Kidney glomerular epithelial cell (primary cell): Measurements from ENCODE around the gene RBM8A.
"Not testable (repeated sequence)": the region's sequence is repeated elsewhere in the genome, so short reads cannot be mapped to it uniquely, and the experiment has no call there.

ENCODE experiments used
- DNase-seq: peaks from one replicate; lab custom pipeline; 2025; lab: John Stamatoyannopoulos, UW

The RBM8A gene

GRCh38 chr1:145956361-145956760 is 29.1 kb upstream of the RBM8A start:
- DNase-seq: no peak

DNA sequence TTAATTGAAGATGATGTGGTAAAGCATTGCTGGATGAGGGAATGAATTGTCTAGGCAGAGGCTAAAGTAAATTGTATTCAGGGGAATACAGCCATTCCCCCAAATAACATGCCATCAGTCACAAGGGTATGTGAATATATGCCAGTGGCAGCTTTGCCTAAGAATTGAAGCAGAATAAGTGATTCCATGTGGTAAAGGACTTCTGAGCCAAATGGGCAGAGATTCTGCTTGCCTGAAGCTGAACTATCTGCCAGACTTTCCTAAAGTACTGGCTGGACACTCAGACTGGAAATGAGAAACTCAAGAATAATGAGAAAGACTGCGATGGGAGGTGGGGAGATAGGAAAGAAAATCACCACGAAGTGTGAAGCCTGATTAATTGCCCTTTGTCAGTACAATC is 28.2 kb upstream of the RBM8A start:
- DNase-seq: no peak

GRCh38 chr1:145953861-145954260 is 26.6 kb upstream of the RBM8A start:
- no peak for DNase-seq

GRCh38 chr1:145952903-145953302 is 25.6 kb upstream of the RBM8A start:
- no peak for DNase-seq

DNA sequence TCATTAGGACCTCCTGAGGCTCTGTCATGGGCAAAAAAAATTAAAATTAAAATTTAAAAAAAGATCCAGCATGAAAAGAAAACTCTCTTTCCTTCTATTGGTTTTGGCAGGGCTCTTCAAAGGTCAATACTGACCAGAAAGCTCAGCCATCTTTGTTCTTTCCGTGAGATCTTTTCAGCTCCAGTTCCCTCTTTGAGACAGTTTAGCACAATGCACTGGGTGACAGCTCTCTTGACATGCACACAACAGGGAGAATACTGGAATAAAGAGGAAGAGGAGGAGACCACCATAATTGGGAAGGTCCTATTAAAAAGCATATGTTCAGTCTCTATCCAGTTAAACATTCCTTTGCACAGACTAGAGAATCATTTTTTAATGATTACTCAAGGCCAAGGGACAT is 24.2 kb upstream of the RBM8A start:
- DNase-seq: no peak

DNA sequence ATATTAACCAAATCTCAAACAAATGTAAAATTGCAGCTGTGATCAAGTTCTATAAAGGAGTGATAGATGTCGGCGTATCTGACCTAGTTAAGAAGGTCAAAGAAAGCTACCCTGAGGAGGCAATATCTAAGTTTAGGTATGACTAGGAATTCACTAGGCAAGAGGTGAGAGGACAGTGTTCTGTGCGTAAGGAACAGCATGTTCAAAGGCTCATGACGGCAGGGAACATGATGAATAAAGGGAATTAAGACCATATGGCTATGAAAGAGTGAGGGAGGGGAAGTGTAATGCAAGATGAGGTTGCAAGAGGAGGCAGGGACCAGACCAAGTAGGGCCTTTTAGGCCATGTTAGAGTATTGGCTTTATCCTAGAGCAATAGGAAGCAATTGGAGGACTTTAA is 21.9 kb upstream of the RBM8A start:
- no peak for DNase-seq

DNA sequence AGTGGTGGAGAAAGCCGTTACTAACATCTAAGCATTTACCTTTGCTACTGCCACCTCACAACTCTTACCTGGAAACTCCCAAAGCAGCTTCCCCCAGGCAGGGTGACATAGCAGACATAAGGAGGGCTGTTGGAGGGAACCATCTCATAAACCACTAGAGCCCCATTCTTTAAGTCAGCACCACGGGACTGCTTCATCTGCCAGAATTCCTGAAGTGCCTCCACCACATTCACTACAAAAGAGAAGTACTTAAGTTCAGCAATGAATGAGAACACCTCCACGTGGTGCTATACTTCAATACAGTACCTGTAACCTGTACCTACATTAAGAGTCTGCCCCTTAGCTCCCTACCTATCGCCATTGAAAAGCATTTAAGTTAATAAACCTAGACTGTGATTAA is 20.3 kb upstream of the RBM8A start:
- DNase-seq: no peak

DNA sequence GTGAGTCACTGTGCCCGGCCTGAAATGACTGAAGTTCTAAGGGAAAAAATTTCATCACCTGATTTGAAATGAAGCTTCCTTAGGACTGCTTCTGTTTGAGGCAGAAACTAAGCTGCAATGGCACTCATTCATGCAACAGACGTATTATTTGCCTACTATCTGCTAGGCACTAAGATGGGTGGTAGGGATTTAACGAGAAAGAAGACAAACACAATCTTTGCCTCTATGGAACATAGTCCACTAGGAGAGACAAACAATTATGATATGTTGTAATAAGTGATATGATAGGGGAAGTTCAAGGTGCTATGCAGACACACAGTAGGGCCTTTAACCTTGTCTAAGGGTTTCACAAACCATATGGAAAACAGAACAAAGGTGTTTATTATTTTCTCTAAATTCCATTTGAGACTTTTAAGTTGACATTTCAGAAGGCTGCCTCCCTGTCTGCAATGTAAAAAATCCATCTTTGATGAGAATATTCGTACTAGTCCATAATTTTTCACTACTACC is 19.2 kb upstream of the RBM8A start:
- no peak for DNase-seq

DNA sequence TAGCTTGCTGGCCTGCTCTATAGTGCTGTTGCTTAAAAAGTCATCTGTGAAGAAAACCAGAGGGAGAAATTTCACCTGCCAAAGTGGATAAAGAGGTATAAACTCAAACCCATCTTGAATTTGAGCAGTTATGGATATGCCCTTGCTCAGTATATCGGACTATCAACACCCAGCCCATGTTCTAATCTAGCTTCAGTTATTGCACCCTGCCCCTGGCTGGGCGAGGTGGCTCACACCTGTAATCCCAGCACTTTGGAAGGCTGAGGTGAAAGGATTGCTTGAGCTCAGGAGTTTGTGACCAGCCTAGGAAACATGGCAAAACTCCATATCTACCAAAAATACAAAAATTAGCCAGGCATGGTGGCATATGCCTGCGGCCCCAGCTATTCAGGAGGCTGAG is 17.2 kb upstream of the RBM8A start:
- no peak for DNase-seq

- no peak for DNase-seq
These were observed 15.6 kb upstream of the RBM8A start for GRCh38 chr1:145942871-145943270.

DNA sequence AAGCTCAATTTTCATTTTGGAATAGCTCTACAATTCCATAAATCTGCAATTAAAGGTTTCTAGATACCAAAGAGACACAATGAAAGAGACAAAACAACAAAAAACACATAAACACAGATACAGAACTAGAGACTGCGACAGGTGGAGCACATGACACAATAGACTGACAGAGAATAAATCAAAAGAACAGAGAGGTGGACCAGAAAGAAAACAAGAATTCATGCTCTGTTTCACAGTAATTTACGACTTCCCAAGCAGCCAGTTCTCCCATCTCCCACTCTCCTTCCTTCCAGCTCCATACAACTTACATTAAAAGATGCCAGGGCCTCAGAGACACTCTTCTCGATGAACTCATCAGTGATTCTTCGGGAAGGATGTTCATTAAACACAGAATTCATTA is 15.1 kb upstream of the RBM8A start:
- DNase-seq: no peak

- DNase-seq: no peak
These were observed 10.2 kb upstream of the RBM8A start for GRCh38 chr1:145937436-145937835.

DNA sequence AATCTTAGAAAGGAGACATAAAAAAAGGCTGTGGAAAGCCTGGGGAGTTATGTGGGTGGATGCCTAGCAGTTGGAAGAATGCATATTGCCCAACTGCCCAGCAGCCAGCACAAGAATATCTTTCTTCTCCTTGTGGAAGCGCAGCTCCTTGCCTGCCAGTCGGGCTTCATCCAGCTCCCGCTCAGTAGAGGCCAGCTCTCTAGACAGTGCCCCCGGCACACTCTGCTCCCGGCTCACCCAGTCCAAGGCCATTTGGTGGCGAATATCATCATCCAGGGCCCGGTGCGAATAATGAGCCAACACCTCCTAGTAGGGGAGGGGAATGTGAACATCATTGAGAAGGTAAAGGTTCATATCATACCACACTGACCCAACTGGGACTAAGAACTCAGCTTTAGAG is 9.0 kb upstream of the RBM8A start:
- no peak for DNase-seq

DNA sequence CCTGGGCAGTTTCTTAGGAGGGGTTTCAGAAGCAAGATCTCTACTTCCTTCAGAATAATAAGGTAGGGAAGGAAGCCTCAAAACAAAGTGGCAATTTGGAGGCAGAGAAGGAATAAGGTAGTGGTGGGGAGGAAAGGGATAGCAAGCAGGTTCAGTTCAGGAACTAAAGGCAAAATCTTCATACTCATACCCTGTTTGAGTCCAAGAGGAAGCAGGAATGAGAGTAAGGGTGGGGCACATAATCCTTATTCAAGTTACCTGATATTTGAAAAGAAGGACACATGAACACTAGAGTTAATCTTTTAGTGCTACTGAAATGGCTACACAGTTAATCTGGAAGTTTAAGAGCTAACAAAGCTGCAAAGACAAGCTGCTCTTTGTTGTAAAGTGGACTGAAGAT is 8.4 kb upstream of the RBM8A start:
- no peak for DNase-seq

- DNase-seq: not testable (repeated sequence)
These were observed 5.3 kb upstream of the RBM8A start for GRCh38 chr1:145932522-145933009.

DNA sequence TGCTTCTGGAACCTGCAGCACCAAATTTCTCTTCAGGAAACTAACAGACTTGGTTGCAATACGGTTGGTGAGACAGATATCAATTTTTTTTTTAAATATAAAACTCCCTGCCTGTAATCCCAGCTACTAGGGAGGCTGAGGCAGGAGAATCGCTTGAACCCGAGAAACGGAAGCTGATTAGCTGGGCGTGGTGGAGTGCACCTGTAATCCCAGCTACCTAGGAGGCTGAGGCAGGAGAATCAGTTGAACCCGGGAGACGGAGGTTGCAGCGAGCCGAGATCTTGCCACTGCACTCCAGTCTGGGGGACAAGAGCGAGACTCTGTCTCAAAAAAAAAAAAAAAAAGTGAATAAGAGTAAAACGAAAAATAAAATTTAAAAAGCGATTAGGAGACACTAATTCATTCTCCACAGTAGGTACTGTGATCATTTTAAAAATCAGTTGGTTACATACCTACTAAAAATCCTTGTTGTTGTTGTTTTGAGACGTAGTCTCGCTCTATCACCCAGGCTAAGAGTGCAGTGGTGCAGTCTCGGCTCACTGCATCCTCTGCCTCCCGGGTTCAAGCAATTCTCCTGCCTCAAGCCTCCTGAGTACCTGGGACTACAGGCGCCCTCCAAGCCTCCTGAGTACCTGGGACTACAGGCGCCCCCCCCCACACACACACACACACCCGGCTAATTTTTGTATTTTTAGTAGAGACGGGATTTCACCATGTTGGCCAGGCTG is 796 bp upstream of the RBM8A start:
- peak; percentile 39 for DNase-seq

DNA sequence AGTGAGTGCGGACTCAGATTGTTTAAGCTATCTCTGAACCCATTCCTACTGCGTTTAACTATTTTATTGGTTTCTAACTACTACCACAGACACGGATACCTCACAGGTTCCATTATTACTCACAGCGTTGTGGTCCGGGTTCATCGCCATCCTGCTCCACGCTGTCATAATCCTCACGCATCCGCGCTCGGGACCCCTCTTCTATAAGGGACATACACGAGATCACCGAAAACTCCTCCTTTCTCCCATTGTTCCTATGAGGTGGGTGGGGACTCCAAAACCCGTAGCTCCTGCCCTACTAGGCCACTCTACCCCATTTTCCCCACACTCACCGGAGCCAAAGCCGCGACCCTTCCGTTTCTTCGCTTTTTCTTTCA is 610 bp downstream of the RBM8A start:
- no peak for DNase-seq

DNA sequence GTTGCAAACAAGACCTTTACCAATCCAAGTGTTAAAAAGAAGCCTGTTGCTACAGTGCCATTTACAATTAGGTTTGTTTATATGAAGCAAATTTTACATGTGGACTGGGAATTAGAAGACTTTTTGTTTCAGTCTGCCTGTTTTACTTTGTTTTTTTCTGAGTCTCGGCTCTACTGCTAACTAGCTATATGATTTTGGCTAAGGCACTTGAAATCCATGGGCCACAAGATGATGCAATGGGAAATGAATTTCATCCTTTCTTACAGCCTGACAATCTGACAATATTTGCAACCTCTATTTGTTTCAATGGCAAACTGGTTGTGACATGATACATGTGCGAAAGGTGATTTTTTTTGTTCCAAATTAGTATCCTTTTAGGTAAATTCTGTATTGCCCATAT is 5.0 kb downstream of the RBM8A start:
- DNase-seq: no peak

GRCh38 chr1:145920297-145920696 is 7.0 kb downstream of the RBM8A start:
- not testable (repeated sequence) for DNase-seq

GRCh38 chr1:145918992-145919939 is 8.0 kb downstream of the RBM8A start:
- DNase-seq: peak; percentile 57

- DNase-seq: peak; percentile 83
These were observed 8.9 kb downstream of the RBM8A start, which contains the start of gene PEX11B for GRCh38 chr1:145918144-145918991. TSS of gene PEX11B (minus strand) at chr1:145918717. CDS start at chr1:145918688, 29 bp downstream.

- no peak for DNase-seq
These were observed 9.7 kb downstream of the RBM8A start for GRCh38 chr1:145917595-145917994.
